HL-60 (cell line): ENCODE measurements around the gene IMPACT.

Source experiments
- DNase-seq, 2 experiments: peaks; one replicate each; pipeline ENCODE4 v3.0.0-alpha.2; 2010 to 2020; ENCODE audit warnings: low read depth in 1 of 2, low spot score in 1 of 2
- H3K27ac ChIP-seq: fragments of 250-450 bp; sonication (Bioruptor Pico); replicated peaks from 2 replicates; pipeline ENCODE4 v1.5.1; 2020; ENCODE audit warnings: mild to moderate bottlenecking, moderate library complexity
- H3K27me3 ChIP-seq: fragments of 250-450 bp; sonication (Bioruptor Pico); 2 replicates; pipeline ENCODE4 v1.5.1; 2021; ENCODE audit warnings: mild to moderate bottlenecking, moderate library complexity; ENCODE audit not compliant: insufficient read depth, poor library complexity, severe bottlenecking
- H3K4me3 ChIP-seq: replicated peaks from 2 replicates; pipeline ENCODE4 v1.5.1; 2011; ENCODE audit warnings: mild to moderate bottlenecking, control low read depth, low read length; ENCODE audit not compliant: insufficient read depth
- CTCF ChIP-seq: IDR thresholded peaks from one replicate; pipeline ENCODE4 v1.5.1; 2011; ENCODE audit warnings: low read length, control low read depth, inconsistent platforms; ENCODE audit not compliant: insufficient read depth
- GABPA ChIP-seq: IDR thresholded peaks from 2 replicates; pipeline ENCODE4 v1.6.1; 2012; ENCODE audit warnings: low read depth
- POLR2AphosphoS5 ChIP-seq: IDR thresholded peaks from 2 replicates; pipeline ENCODE4 v1.6.1; 2012; ENCODE audit warnings: low read depth
- REST ChIP-seq: IDR thresholded peaks from 2 replicates; pipeline ENCODE4 v1.6.1; 2012; ENCODE audit warnings: low read depth; ENCODE audit not compliant: insufficient replicate concordance
- SPI1 ChIP-seq: IDR thresholded peaks from 2 replicates; pipeline ENCODE4 v1.6.1; 2012; ENCODE audit warnings: low read depth, mild to moderate bottlenecking, borderline replicate concordance

The IMPACT gene

GRCh38 chr18:24381126-24381525 lies 45.3 kb upstream of the IMPACT start:
- TF ChIP-seq SPI1: peak; percentile 19; the same call in 1 of the 2 replicates
- no peak for TF ChIP-seq CTCF
- DNase-seq: peak in 1 of 2 experiments; percentile 54
- H3K27me3 ChIP-seq: no peaks in the 10 kb centered on the region
- no peak overlapping the region for H3K4me3 ChIP-seq
- H3K27ac ChIP-seq: peak overlapping the region; percentile 30

- DNase-seq: peak; percentile 54 to 88
- TF ChIP-seq GABPA (no peak), POLR2AphosphoS5 (peak; percentile 68), SPI1 (no peak), REST (no peak)
- H3K4me3 ChIP-seq: no peak overlapping the region
- no peaks in the 10 kb centered on the region for H3K27me3 ChIP-seq
- H3K27ac ChIP-seq: peak overlapping the region; percentile 72
Measured at GRCh38 chr18:24386681-24387080, 39.8 kb upstream of the IMPACT start.

- Histone ChIP-seq H3K4me3 (no peak overlapping the region), H3K27ac (no peak overlapping the region), H3K27me3 (no peaks in the 10 kb centered on the region)
- DNase-seq: no peak
- no peak for TF ChIP-seq GABPA
- no peak for TF ChIP-seq SPI1
- no peak for TF ChIP-seq REST
- no peak for TF ChIP-seq CTCF
Measured at GRCh38 chr18:24388957-24389356, 37.5 kb upstream of the IMPACT start.

- TF ChIP-seq CTCF (no peak), SPI1 (peak; percentile 65)
- Histone ChIP-seq H3K27me3 (no peaks in the 10 kb centered on the region), H3K4me3 (peak overlapping the region; percentile 72), H3K27ac (peak overlapping the region; percentile 96)
- no peak for DNase-seq
Measured at GRCh38 chr18:24395049-24395795, 31.2 kb upstream of the IMPACT start.
